Measurements from ENCODE around the gene C10orf88.
"Not testable (repeated sequence)": the region's sequence is repeated elsewhere in the genome, so short reads cannot be mapped to it uniquely, and the experiment has no call there.

Gene C10orf88

DNA sequence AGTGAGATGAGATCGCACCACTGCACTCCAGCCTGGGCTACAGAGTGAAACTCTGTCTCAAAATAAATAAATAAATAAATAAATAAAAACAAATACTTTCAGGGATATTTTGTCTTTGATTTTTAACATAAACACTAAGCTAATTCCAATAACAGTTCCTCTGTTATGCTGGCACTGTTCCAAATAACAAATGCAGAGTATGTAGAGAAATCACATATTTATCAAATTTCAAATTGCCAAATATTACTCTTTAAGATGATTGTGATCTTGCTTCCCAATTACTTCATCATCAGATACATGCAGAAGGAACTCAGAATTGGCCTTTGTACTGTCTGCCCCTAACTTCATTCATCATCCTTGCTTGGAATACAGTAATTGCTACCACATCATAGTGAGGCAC, 23.9 kb downstream of the C10orf88 start:
- Histone ChIP-seq H3K4me3 (ENCODE audit: low read length) (no peak overlapping the region), H3K4me1 (ENCODE audit: control insufficient read depth, insufficient read depth, low read length) (no peaks in the 10 kb centered on the region), H3K27ac (ENCODE audit: low read length) (no peak overlapping the region), H3K36me3 (ENCODE audit: control insufficient read depth, insufficient read depth, low read length) (no peaks in the 10 kb centered on the region), H3K27me3 (ENCODE audit: control insufficient read depth, insufficient read depth, low read length) (no peaks in the 10 kb centered on the region), H3K9me3 (ENCODE audit: control insufficient read depth, insufficient read depth, low read length) (no peaks in the 10 kb centered on the region)
- WGBS (ENCODE audit: insufficient coverage, insufficient read length), result no CpG with 5 or more reads among the region's 1 CpG
- DNase-seq (ENCODE audit: low read depth, low spot score), result no peak

DNA sequence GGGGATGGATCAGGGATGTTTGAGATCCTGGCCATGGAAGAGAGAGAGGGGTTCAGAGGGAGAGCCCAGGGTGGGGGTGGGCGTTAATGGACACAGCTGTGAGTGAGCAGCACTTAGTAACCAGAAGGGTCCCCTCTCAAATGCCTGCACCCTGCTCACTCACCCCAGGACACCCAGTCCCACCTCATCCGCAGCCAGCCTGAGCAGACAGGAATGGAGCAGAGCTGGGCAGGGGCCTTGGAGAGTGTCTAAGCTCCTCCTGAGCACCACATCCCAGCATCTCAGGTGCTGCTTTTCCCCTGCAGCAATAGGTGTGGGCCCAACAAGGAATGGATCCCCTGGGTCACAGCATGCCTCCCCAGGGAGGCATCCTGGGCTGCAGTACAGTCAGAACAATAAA, 38.3 kb downstream of the C10orf88 start:
- Histone ChIP-seq H3K4me3 (ENCODE audit: low read length) (no peak overlapping the region), H3K4me1 (ENCODE audit: control insufficient read depth, insufficient read depth, low read length) (no peaks in the 10 kb centered on the region), H3K9me3 (ENCODE audit: control insufficient read depth, insufficient read depth, low read length) (no peaks in the 10 kb centered on the region), H3K27ac (ENCODE audit: low read length) (no peak overlapping the region), H3K27me3 (ENCODE audit: control insufficient read depth, insufficient read depth, low read length) (no peaks in the 10 kb centered on the region), H3K36me3 (ENCODE audit: control insufficient read depth, insufficient read depth, low read length) (no peaks in the 10 kb centered on the region)
- WGBS (ENCODE audit: insufficient coverage, insufficient read length), result no CpG with 5 or more reads among the region's 2 CpGs
- no peak for DNase-seq (ENCODE audit: low read depth, low spot score)

DNA sequence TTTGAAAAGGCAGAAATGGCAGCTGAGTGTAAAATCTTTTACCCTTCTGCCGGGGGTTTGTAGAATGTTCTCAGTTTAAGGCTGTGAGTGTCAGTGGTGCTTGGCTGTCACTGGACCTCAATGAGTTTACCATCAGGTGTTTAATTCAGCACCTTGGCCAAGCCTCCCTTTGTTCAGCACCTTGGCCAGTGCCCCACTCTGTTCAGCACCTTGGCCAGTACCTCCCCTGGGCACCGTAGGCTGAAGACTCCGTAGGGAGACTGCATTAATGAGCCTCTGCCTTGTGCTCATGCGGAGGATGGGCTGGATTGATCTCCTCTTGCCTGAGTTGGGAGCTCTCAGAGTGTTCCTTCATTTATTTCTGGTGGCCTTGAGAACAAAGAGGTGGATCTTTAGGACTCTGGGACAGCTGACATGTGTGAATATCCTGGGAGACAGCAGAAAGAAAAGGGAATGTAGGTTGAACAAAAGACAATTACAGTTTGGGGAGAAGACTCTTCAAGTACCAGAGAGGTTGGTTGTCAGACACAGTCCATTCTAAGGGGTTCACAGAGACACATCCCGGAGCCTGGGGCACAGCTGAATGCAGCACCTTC, 42.0 kb downstream of the C10orf88 start:
- peak; percentile 50 for DNase-seq (ENCODE audit: low read depth, low spot score)
- Histone ChIP-seq H3K9me3 (ENCODE audit: control insufficient read depth, insufficient read depth, low read length) (no peaks in the 10 kb centered on the region), H3K27ac (ENCODE audit: low read length) (no peak overlapping the region), H3K4me1 (ENCODE audit: control insufficient read depth, insufficient read depth, low read length) (no peaks in the 10 kb centered on the region), H3K27me3 (ENCODE audit: control insufficient read depth, insufficient read depth, low read length) (no peaks in the 10 kb centered on the region), H3K36me3 (ENCODE audit: control insufficient read depth, insufficient read depth, low read length) (no peaks in the 10 kb centered on the region), H3K4me3 (ENCODE audit: low read length) (no peak overlapping the region)
- no CpG with 5 or more reads among the region's 5 CpGs for WGBS (ENCODE audit: insufficient coverage, insufficient read length)

DNA sequence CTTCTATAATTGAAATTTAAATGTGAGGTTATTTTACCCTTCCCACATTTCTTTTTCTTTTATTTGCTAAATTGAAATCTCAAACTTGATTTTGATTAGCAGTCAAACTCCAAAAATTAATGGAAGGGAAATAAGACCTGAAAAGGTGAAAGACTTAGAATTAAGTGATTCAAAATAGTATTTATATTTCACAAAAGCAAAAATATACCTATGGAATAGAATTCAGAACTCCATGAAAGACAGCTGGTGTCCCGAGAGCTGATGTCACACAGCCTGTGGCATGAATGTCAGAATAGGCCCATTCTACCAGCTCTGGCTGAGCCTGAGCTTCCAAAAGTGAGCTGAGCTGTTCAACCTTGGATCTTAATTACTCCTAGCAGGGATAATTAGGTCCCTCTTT, 43.7 kb downstream of the C10orf88 start, which contains the start of gene FAM24A:
Gene FAM24A, plus strand, starts transcription at position 301 of the 400 bp plus-strand sequence. CDS start 1,025 bp downstream, outside the sequence.
- no peak within 1 kb of the TSS for H3K4me3 ChIP-seq (ENCODE audit: low read length)
- no peaks in the 10 kb centered on the region for H3K36me3 ChIP-seq (ENCODE audit: control insufficient read depth, insufficient read depth, low read length)
- no peaks in the 10 kb centered on the region for H3K4me1 ChIP-seq (ENCODE audit: control insufficient read depth, insufficient read depth, low read length)
- DNase-seq (ENCODE audit: low read depth, low spot score), result no peak
- H3K27me3 ChIP-seq (ENCODE audit: control insufficient read depth, insufficient read depth, low read length), result no peaks in the 10 kb centered on the region
- no CpG with 5 or more reads among the region's 1 CpG for WGBS (ENCODE audit: insufficient coverage, insufficient read length)
- no peaks in the 10 kb centered on the region for H3K9me3 ChIP-seq (ENCODE audit: control insufficient read depth, insufficient read depth, low read length)
- H3K27ac ChIP-seq (ENCODE audit: low read length), result no peak within 1 kb of the TSS

DNA sequence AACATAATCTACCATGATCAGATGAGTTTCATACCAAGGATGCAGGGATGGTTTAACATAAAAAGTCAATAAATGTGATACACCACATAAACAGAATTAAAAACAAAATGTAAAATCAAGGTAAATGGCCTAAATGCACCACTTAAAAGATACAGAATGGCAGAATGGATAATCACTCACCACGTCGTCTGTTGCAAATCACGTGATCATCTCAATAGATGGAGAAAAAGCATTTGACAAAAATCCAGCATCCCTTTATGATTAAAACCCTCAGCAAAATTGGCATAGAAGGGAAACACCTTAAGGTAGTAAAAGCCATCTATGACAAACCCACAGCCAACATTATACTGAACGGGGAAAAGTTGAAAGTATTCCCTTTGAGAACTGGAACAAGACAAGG, 50.2 kb downstream of the C10orf88 start:
- H3K36me3 ChIP-seq (ENCODE audit: control insufficient read depth, insufficient read depth, low read length); DNase-seq (ENCODE audit: low read depth, low spot score); H3K4me3 ChIP-seq (ENCODE audit: low read length); H3K27ac ChIP-seq (ENCODE audit: low read length); H3K27me3 ChIP-seq (ENCODE audit: control insufficient read depth, insufficient read depth, low read length); H3K4me1 ChIP-seq (ENCODE audit: control insufficient read depth, insufficient read depth, low read length); H3K9me3 ChIP-seq (ENCODE audit: control insufficient read depth, insufficient read depth, low read length): not testable (repeated sequence)
- no CpG with 5 or more reads among the region's 4 CpGs for WGBS (ENCODE audit: insufficient coverage, insufficient read length)

DNA sequence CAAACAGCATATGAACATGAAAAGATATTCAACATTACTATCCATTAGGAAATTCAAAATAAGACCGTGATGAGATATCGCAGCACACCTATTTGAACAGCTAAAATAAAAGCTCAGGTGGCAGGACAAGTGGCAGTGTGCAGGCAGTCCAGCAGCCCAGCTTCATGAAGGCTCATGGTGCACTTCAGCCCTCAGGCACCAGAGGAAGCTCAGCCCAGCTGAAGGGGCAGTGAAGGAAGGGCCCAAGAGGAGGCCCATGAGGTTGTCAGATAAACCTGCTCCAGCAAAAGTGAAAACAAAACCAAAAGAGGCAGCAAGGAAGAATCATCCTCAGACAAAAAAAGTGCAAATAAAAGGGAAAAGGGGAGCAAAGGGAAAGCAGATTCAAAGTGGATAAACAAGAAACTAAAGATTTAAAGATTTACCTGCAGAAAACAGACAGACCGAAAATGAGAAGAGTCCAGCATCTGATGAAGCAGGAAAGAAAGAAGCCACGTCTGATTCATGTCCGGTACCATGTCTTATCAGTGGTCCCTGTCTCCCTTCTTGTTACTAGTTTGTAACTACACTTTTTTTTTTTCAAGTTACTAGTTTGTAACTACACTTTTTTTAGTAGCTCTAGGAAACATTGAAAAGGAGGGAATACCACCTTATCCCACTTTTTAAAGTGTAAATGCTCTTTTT, 59.6 kb downstream of the C10orf88 start:
- H3K4me1 ChIP-seq (ENCODE audit: control insufficient read depth, insufficient read depth, low read length), result no peaks in the 10 kb centered on the region
- no peaks in the 10 kb centered on the region for H3K9me3 ChIP-seq (ENCODE audit: control insufficient read depth, insufficient read depth, low read length)
- WGBS (ENCODE audit: insufficient coverage, insufficient read length), result no CpG with 5 or more reads among the region's 5 CpGs
- no peak for DNase-seq (ENCODE audit: low read depth, low spot score)
- no peaks in the 10 kb centered on the region for H3K27me3 ChIP-seq (ENCODE audit: control insufficient read depth, insufficient read depth, low read length)
- H3K27ac ChIP-seq (ENCODE audit: low read length), result no peak overlapping the region
- no peaks in the 10 kb centered on the region for H3K36me3 ChIP-seq (ENCODE audit: control insufficient read depth, insufficient read depth, low read length)
- no peak overlapping the region for H3K4me3 ChIP-seq (ENCODE audit: low read length)

DNA sequence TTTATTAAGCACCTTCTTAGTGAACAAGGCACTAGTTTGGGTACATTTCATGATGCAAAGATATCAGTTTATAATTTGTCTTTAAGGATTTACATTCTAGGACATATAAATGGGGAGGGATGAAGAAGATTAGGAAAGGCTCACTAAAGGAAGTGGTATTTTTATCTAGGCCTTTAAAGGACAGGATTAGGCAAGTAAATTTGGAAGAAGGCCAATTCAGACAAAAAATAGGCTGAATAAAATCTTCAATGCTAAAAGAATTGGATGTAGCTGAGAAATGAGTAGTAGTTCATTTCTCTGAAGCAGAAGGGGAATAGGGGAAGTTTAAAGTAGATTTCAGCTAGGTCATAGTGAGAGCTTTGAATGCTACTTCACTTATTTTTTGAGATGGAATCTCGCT, 69.9 kb downstream of the C10orf88 start:
- no peak for DNase-seq (ENCODE audit: low read depth, low spot score)
- no peaks in the 10 kb centered on the region for H3K27me3 ChIP-seq (ENCODE audit: control insufficient read depth, insufficient read depth, low read length)
- no CpG with 5 or more reads among the region's 1 CpG for WGBS (ENCODE audit: insufficient coverage, insufficient read length)
- no peaks in the 10 kb centered on the region for H3K9me3 ChIP-seq (ENCODE audit: control insufficient read depth, insufficient read depth, low read length)
- no peaks in the 10 kb centered on the region for H3K4me1 ChIP-seq (ENCODE audit: control insufficient read depth, insufficient read depth, low read length)
- no peak overlapping the region for H3K4me3 ChIP-seq (ENCODE audit: low read length)
- H3K36me3 ChIP-seq (ENCODE audit: control insufficient read depth, insufficient read depth, low read length), result no peaks in the 10 kb centered on the region
- no peak overlapping the region for H3K27ac ChIP-seq (ENCODE audit: low read length)

DNA sequence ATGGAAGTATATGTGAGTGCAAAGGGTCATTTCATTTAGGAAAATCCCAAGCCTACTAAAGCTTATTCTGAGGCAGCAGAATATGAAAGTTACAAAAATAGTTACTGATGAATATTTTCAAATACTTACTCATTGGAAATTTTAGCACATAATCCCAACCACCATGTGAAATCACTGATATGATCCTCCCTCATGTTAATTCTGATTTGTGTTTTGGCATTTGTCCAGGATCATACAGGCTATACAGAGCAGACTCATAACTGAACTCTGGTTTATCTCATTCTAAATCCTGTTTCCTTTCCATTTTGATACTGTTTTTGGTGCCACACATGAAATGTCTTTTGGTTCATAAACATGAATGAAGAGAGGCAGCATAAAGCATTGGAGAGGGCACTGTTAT, 71.3 kb downstream of the C10orf88 start:
- no peak overlapping the region for H3K4me3 ChIP-seq (ENCODE audit: low read length)

More for the DNA sequence above, 71.3 kb downstream of the C10orf88 start:
- Histone ChIP-seq H3K27ac (ENCODE audit: low read length) (no peak overlapping the region), H3K36me3 (ENCODE audit: control insufficient read depth, insufficient read depth, low read length) (no peaks in the 10 kb centered on the region), H3K9me3 (ENCODE audit: control insufficient read depth, insufficient read depth, low read length) (no peaks in the 10 kb centered on the region), H3K27me3 (ENCODE audit: control insufficient read depth, insufficient read depth, low read length) (no peaks in the 10 kb centered on the region), H3K4me1 (ENCODE audit: control insufficient read depth, insufficient read depth, low read length) (peaks cover 2% of the 10 kb centered on the region; the same call in 1 of the 2 replicates)
- no peak for DNase-seq (ENCODE audit: low read depth, low spot score)

Measured in iPS DF 6.9 (cell line).